ENCODE results near the gene HECTD1.
"Not testable (repeated sequence)": the region's sequence is repeated elsewhere in the genome, so short reads cannot be mapped to it uniquely, and the experiment has no call there.

The HECTD1 gene

GRCh38 chr14:31090883-31091764 lies 116.5 kb downstream of the HECTD1 start:
- DNase-seq = no peak

GRCh38 chr14:31086466-31086865 lies 121.1 kb downstream of the HECTD1 start:
- DNase-seq = not testable (repeated sequence)

- no peak for DNase-seq
Measured at GRCh38 chr14:31085027-31085426, 122.6 kb downstream of the HECTD1 start.

GRCh38 chr14:31084385-31084784 lies 123.2 kb downstream of the HECTD1 start:
- no peak for DNase-seq

- no peak for DNase-seq
Measured at GRCh38 chr14:31083781-31084180, 123.8 kb downstream of the HECTD1 start.

- no peak for DNase-seq
Measured at GRCh38 chr14:31080484-31080883, 127.1 kb downstream of the HECTD1 start.

GRCh38 chr14:31080056-31080455 lies 127.5 kb downstream of the HECTD1 start:
- no peak for DNase-seq

- DNase-seq = no peak
Measured at GRCh38 chr14:31078766-31079165, 128.8 kb downstream of the HECTD1 start.

- no peak for DNase-seq
Measured at GRCh38 chr14:31075144-31075543, 132.4 kb downstream of the HECTD1 start.

GRCh38 chr14:31071151-31071550 lies 136.4 kb downstream of the HECTD1 start:
- DNase-seq = no peak

GRCh38 chr14:31070431-31070830 lies 137.2 kb downstream of the HECTD1 start:
- no peak for DNase-seq

GRCh38 chr14:31069343-31069742 lies 138.2 kb downstream of the HECTD1 start:
- no peak for DNase-seq

GRCh38 chr14:31068235-31068634 lies 139.4 kb downstream of the HECTD1 start:
- no peak for DNase-seq

- not testable (repeated sequence) for DNase-seq
Measured at GRCh38 chr14:31062908-31063307, 144.7 kb downstream of the HECTD1 start.

- DNase-seq = no peak
Measured at GRCh38 chr14:31060253-31060875, 147.2 kb downstream of the HECTD1 start.

GRCh38 chr14:31059152-31059924 lies 148.3 kb downstream of the HECTD1 start:
- DNase-seq = no peak

GRCh38 chr14:31057701-31058364 lies 149.8 kb downstream of the HECTD1 start:
- DNase-seq = no peak

- DNase-seq = no peak
Measured at GRCh38 chr14:31057035-31057434, 150.6 kb downstream of the HECTD1 start.

GRCh38 chr14:31052905-31053586 lies 154.5 kb downstream of the HECTD1 start:
- DNase-seq = not testable (repeated sequence)

GRCh38 chr14:31051511-31051910 lies 156.1 kb downstream of the HECTD1 start:
- no peak for DNase-seq

GRCh38 chr14:31051023-31051422 lies 156.6 kb downstream of the HECTD1 start:
- no peak for DNase-seq
